K562 (cell line): ENCODE results near the gene FUBP3. TPM values are rescaled to one million over a fixed set of nuclear protein-coding genes. Genes with fewer than 3 reads are reported as not detected.

ENCODE experiments used
- MAFF ChIP-seq: IDR thresholded peaks from 2 replicates; pipeline ENCODE4 v1.6.1; 2012; ENCODE audit warnings: low read length, improper control_type of control experiment
- MAFK ChIP-seq: IDR thresholded peaks from 2 replicates; pipeline ENCODE4 v1.6.1; 2011; ENCODE audit warnings: low read length, improper control_type of control experiment
- NCOA4 ChIP-seq: fragments of 450-650 bp; IDR thresholded peaks from 2 replicates; pipeline ENCODE4 v1.6.1; 2018; ENCODE audit warnings: mild to moderate bottlenecking; ENCODE audit not compliant: partially characterized antibody
- POLR2B ChIP-seq: fragments of 450-650 bp; IDR thresholded peaks from 2 replicates; pipeline ENCODE4 v1.6.1; 2018; ENCODE audit warnings: low read depth; ENCODE audit not compliant: partially characterized antibody
- RAD21 ChIP-seq, 2 experiments: fragments of 250-450 bp in 1 of 2; fragments of 450-650 bp in 1 of 2; sonication (Bioruptor Pico) in 1 of 2; formaldehyde crosslinking in 1 of 2; IDR thresholded peaks in 1 of 2; conservative IDR thresholded peaks in 1 of 2; 2 replicates each; pipeline versions ENCODE4 v1.4.0 to v1.8.0; 2020 to 2022; ENCODE audit warnings: mild to moderate bottlenecking in 2 of 2, moderate library complexity in 1 of 2
- REST ChIP-seq, 2 experiments: fragments of 450-650 bp; formaldehyde crosslinking in 1 of 2; IDR thresholded peaks; 2 replicates each; pipeline versions ENCODE4 v1.4.0 to v1.6.1; 2014 to 2020; ENCODE audit warnings: mild to moderate bottlenecking in 2 of 2, borderline replicate concordance in 1 of 2, low read depth in 1 of 2
- SRSF1 ChIP-seq: fragments of 200-400 bp; formaldehyde crosslinking; IDR thresholded peaks from 2 replicates; pipeline ENCODE4 v1.6.1; 2017; ENCODE audit warnings: mild to moderate bottlenecking, low read depth, low read length, moderate library complexity
- STAT5A ChIP-seq: IDR thresholded peaks from 2 replicates; pipeline ENCODE4 v1.6.1; 2012; ENCODE audit warnings: low read length, inconsistent platforms, borderline replicate concordance
- ZNF282 ChIP-seq: sonication (generic); formaldehyde crosslinking; IDR thresholded peaks from 2 replicates; pipeline ENCODE4 v1.8.1; 2023; ENCODE audit warnings: missing genetic modification reagents
- ZNF316 ChIP-seq: fragments of 450-650 bp; IDR thresholded peaks from 2 replicates; pipeline ENCODE4 v1.6.1; 2016
- ZNF561 ChIP-seq: fragments of 450-650 bp; formaldehyde crosslinking; conservative IDR thresholded peaks from 2 replicates; pipeline ENCODE4 v1.4.0; 2020; ENCODE audit warnings: mild to moderate bottlenecking, moderate library complexity
- polyA plus RNA-seq, 8 experiments: library from polyadenylated mRNA; depleted of rRNA in 4 of 8; stranded (reverse) in 5 of 8; unstranded in 3 of 8; fragments of >200 nt; fragmentation: Nextera tagmentation in 2 of 8; fragmentation: Illumina TruSeq in 1 of 8; extraction: Ambion mirVana in 2 of 8; extraction: Trizol in 1 of 8; gene quantifications; 2 replicates each; pipeline versions ENCODE4 v1.2.1 to v1.2.3, GENCODE V29; 2011 to 2014; ENCODE audit warnings: inconsistent platforms in 1 of 8, missing spikeins in 1 of 8
- total RNA-seq, 7 experiments: library from RNA; depleted of rRNA in 6 of 7; stranded (reverse); fragments of >200 nt in 6 of 7; fragmentation: Illumina TruSeq in 2 of 7; extraction: Trizol in 2 of 7; gene quantifications; 2 replicates each; pipeline versions ENCODE4 v1.2.1 to v1.2.3, GENCODE V29; 2011 to 2021; ENCODE audit warnings: low replicate concordance in 1 of 7
- TF ChIP-seq, protein P1 (sequence below): sonication (generic); formaldehyde crosslinking; IDR thresholded peaks from 2 replicates; pipeline ENCODE4 v1.8.1; 2023; ENCODE audit warnings: mild to moderate bottlenecking, missing genetic modification reagents

The FUBP3 gene
- total and polyA plus RNA-seq, 9 of the 15 experiments (the other 6 are each of a cell fraction or from before 2014, with no cell fraction given), result 3.0 to 64.0 (median 48.1) TPM

GRCh38 chr9:130624154-130624553 is 44.8 kb downstream of the FUBP3 start (continued):
- peak; percentile 11; the same call in 1 of the 2 replicates for TF ChIP-seq REST (IDR thresholded peaks at IDR 0.05; ENCODE audit: borderline replicate concordance)
- no peak for TF ChIP-seq REST (CRISPR knock-in tag; IDR thresholded peaks at IDR 0.05; ENCODE audit: low read depth)
- no peak for TF ChIP-seq STAT5A
- peak; percentile 47; the same call in 1 of the 2 replicates for TF ChIP-seq MAFK
- TF ChIP-seq, protein P1, sequence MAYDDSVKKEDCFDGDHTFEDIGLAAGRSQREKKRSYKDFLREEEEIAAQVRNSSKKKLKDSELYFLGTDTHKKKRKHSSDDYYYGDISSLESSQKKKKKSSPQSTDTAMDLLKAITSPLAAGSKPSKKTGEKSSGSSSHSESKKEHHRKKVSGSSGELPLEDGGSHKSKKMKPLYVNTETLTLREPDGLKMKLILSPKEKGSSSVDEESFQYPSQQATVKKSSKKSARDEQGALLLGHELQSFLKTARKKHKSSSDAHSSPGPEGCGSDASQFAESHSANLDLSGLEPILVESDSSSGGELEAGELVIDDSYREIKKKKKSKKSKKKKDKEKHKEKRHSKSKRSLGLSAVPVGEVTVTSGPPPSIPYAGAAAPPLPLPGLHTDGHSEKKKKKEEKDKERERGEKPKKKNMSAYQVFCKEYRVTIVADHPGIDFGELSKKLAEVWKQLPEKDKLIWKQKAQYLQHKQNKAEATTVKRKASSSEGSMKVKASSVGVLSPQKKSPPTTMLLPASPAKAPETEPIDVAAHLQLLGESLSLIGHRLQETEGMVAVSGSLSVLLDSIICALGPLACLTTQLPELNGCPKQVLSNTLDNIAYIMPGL (CRISPR knock-in tag), result no peak
- TF ChIP-seq ZNF316, result peak; percentile 68
- no peak for TF ChIP-seq POLR2B
- TF ChIP-seq ZNF282 (CRISPR knock-in tag), result no peak
- no peak for TF ChIP-seq SRSF1
- TF ChIP-seq RAD21 (CRISPR knock-in tag; conservative IDR thresholded peaks at IDR 0.05 in 1 of 2, IDR thresholded peaks at IDR 0.05 in 1 of 2), result peak in 1 of 2 experiments; percentile 28; a peak in 1 of 4 replicates
- no peak for TF ChIP-seq ZNF561 (CRISPR knock-in tag)
- no peak for TF ChIP-seq NCOA4
- TF ChIP-seq MAFF, result peak; percentile 40; the same call in 1 of the 2 replicates
